Erythroblast (primary cell): ENCODE measurements around the gene TIAM1.

Source experiments
- GATA1 ChIP-seq: IDR thresholded peaks from 2 replicates; pipeline ENCODE4 v1.6.1; 2011; ENCODE audit warnings: low read depth, mild to moderate bottlenecking, control low read depth, low read length, moderate library complexity
- POLR2A ChIP-seq: IDR thresholded peaks from 2 replicates; pipeline ENCODE4 v1.6.1; 2011; ENCODE audit warnings: mild to moderate bottlenecking, low read length

DNA sequence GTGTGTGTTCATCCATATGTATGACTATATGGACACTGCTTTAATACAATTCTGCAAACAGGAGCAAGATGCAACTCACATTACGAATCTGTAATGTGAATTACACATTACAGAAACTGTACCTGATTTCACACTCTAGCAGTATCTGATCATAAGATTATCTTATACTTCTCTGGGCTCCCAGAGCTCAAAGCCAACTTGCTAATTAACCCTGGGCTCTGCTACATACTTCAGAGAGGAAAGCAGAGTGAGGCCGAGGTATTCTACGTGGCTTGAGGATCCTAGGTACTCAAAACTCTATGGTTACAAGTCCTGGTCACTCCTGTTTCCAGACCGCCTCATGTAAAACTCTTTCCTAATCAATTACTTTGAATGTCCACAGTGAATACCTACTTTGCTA lies 156.6 kb downstream of the TIAM1 start:
- TF ChIP-seq POLR2A (no peak), GATA1 (no peak)
